ENCODE measurements around the gene ESYT2. TPM values are rescaled to one million over a fixed set of nuclear protein-coding genes. Genes with fewer than 3 reads are reported as not detected.

ESYT2 gene
- polyA plus RNA-seq, 1 donor (not counting 4 experiments of a cell fraction or from before 2014, with no cell fraction given) = 45.9 TPM

DNA sequence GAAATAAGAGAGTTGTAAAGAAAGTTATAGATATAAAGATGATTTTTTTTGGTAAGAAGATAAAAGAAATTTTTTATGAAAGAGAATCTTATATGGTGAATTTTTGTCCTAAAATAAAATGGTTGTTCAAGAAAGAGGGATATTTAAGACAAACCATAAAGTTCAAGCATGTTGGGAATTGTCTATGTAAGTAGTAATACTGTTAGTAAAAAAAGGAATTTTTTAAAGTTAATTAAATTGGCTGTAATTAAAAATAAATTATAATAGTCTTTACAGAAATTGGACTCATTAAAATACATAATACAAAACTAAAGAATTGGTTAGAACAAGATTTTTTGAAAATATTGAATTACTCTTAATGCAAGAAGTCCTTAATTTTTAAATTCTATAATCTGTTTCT lies 17.0 kb upstream of the ESYT2 start:
- no peak overlapping the region for H2AFZ ChIP-seq (ENCODE audit: control insufficient read depth, low read length)

GRCh38 chr7:158843771-158844170 lies 14.5 kb upstream of the ESYT2 start:
- no peaks in the 10 kb centered on the region for H3K27me3 ChIP-seq (ENCODE audit: control insufficient read depth, extremely low read depth, insufficient read depth, low read length)
- H4K20me1 ChIP-seq (ENCODE audit: control insufficient read depth, extremely low read depth, insufficient read depth, low read length) = no peaks in the 10 kb centered on the region
- H3K4me1 ChIP-seq (ENCODE audit: control insufficient read depth, extremely low read depth, insufficient read depth, low read length) = no peaks in the 10 kb centered on the region
- no peak overlapping the region for H3K4me2 ChIP-seq (ENCODE audit: control insufficient read depth, extremely low read depth, insufficient read depth, low read depth, low read length)
- dilution Hi-C loops (cut with MboI; ENCODE audit: extremely low pct_ligation_motif_present, low sequenced_read_pairs) = no loop called here
- FAIRE-seq = no peak
- H3K9me1 ChIP-seq (ENCODE audit: control insufficient read depth, extremely low read depth, insufficient read depth, low read length) = no peaks in the 10 kb centered on the region
- no peaks in the 10 kb centered on the region for H3K9me3 ChIP-seq (ENCODE audit: control insufficient read depth, low read depth, low read length)
- no peaks in the 10 kb centered on the region for H3K36me3 ChIP-seq (ENCODE audit: control insufficient read depth in 2 of 2, extremely low read depth in 1 of 2, insufficient read depth in 2 of 2, low read length in 2 of 2)
- H3K27ac ChIP-seq (ENCODE audit: control insufficient read depth, insufficient read depth, low read length) = no peak overlapping the region
- no peak for DNase-seq (ENCODE audit: low read depth, low spot score)
- H2AFZ ChIP-seq (ENCODE audit: control insufficient read depth, low read length) = no peak overlapping the region
- no peak overlapping the region for H3K4me3 ChIP-seq (ENCODE audit: control insufficient read depth in 2 of 3, extremely low read depth in 1 of 3, insufficient read depth in 2 of 3, low read depth in 1 of 3, low read length in 3 of 3)
- H3K9ac ChIP-seq (ENCODE audit: control insufficient read depth, extremely low read depth, insufficient read depth, low read length) = no peak overlapping the region
- H3K79me2 ChIP-seq (ENCODE audit: control insufficient read depth, insufficient read depth, low read length) = no peaks in the 10 kb centered on the region
- TF ChIP-seq EZH2 (IDR thresholded peaks at IDR 0.05; ENCODE audit: low read length) = no peak
- TF ChIP-seq, protein P1, sequence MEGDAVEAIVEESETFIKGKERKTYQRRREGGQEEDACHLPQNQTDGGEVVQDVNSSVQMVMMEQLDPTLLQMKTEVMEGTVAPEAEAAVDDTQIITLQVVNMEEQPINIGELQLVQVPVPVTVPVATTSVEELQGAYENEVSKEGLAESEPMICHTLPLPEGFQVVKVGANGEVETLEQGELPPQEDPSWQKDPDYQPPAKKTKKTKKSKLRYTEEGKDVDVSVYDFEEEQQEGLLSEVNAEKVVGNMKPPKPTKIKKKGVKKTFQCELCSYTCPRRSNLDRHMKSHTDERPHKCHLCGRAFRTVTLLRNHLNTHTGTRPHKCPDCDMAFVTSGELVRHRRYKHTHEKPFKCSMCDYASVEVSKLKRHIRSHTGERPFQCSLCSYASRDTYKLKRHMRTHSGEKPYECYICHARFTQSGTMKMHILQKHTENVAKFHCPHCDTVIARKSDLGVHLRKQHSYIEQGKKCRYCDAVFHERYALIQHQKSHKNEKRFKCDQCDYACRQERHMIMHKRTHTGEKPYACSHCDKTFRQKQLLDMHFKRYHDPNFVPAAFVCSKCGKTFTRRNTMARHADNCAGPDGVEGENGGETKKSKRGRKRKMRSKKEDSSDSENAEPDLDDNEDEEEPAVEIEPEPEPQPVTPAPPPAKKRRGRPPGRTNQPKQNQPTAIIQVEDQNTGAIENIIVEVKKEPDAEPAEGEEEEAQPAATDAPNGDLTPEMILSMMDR (optimal IDR thresholded peaks at IDR 0.05 in 1 of 3, IDR thresholded peaks at IDR 0.05 in 1 of 3, conservative IDR thresholded peaks at IDR 0.05 in 1 of 3; ENCODE audit: extremely low read depth in 1 of 3, insufficient read depth in 2 of 3, low read length in 3 of 3) = no peak

More for the DNA sequence above, 17.0 kb upstream of the ESYT2 start:
- no peaks in the 10 kb centered on the region for H3K79me2 ChIP-seq (ENCODE audit: control insufficient read depth, insufficient read depth, low read length)
- H3K36me3 ChIP-seq (ENCODE audit: control insufficient read depth in 2 of 2, extremely low read depth in 1 of 2, insufficient read depth in 2 of 2, low read length in 2 of 2) = no peaks in the 10 kb centered on the region
- no peaks in the 10 kb centered on the region for H3K9me3 ChIP-seq (ENCODE audit: control insufficient read depth, low read depth, low read length)
- FAIRE-seq = no peak
- no peak overlapping the region for H3K4me3 ChIP-seq (ENCODE audit: control insufficient read depth in 2 of 3, extremely low read depth in 1 of 3, insufficient read depth in 2 of 3, low read depth in 1 of 3, low read length in 3 of 3)
- H3K4me1 ChIP-seq (ENCODE audit: control insufficient read depth, extremely low read depth, insufficient read depth, low read length) = peaks cover 3% of the 10 kb centered on the region
- TF ChIP-seq, protein P1 (optimal IDR thresholded peaks at IDR 0.05 in 1 of 3, IDR thresholded peaks at IDR 0.05 in 1 of 3, conservative IDR thresholded peaks at IDR 0.05 in 1 of 3; ENCODE audit: extremely low read depth in 1 of 3, insufficient read depth in 2 of 3, low read length in 3 of 3) = no peak
- TF ChIP-seq EZH2 (IDR thresholded peaks at IDR 0.05; ENCODE audit: low read length) = no peak
- no peak overlapping the region for H3K27ac ChIP-seq (ENCODE audit: control insufficient read depth, insufficient read depth, low read length)
- dilution Hi-C loops (cut with MboI; ENCODE audit: extremely low pct_ligation_motif_present, low sequenced_read_pairs) = no loop called here
- H3K4me2 ChIP-seq (ENCODE audit: control insufficient read depth, extremely low read depth, insufficient read depth, low read depth, low read length) = no peak overlapping the region
- no peaks in the 10 kb centered on the region for H4K20me1 ChIP-seq (ENCODE audit: control insufficient read depth, extremely low read depth, insufficient read depth, low read length)
- DNase-seq (ENCODE audit: low read depth, low spot score) = no peak
- no peaks in the 10 kb centered on the region for H3K27me3 ChIP-seq (ENCODE audit: control insufficient read depth, extremely low read depth, insufficient read depth, low read length)
- no peaks in the 10 kb centered on the region for H3K9me1 ChIP-seq (ENCODE audit: control insufficient read depth, extremely low read depth, insufficient read depth, low read length)
- no peak overlapping the region for H3K9ac ChIP-seq (ENCODE audit: control insufficient read depth, extremely low read depth, insufficient read depth, low read length)
